ENCODE data around the gene PPCDC. TPM values are rescaled to one million over a fixed set of nuclear protein-coding genes. Genes with fewer than 3 reads are reported as not detected.

The PPCDC gene
- total and polyA plus RNA-seq, 5 experiments from 2014 or later = 12.0 to 16.7 (median 13.4) TPM

- no peak for ATAC-seq
- POLR2A ChIA-PET = interaction anchor here (2.4 kb wide), 1 partner anchor 180 kb away, joined by 5 read pairs; the partner anchor contains the start of gene C15orf39
- peak in 1 of 10 donors; percentile 16 for DNase-seq
- no peaks in the 10 kb centered on the region for H3K9me3 Mint-ChIP-seq
- H3K27me3 Mint-ChIP-seq = no peaks in the 10 kb centered on the region
- H3K4me3 Mint-ChIP-seq = peak overlapping the region in 2 of 10 donors; percentile 17 to 29
- peaks cover 10 to 27% (median 21%) of the 10 kb centered on the region in 4 donors for H3K4me1 Mint-ChIP-seq
- no peaks in the 10 kb centered on the region for H3K36me3 Mint-ChIP-seq
- no peak overlapping the region for H3K27ac Mint-ChIP-seq
Measured at GRCh38 chr15:75021341-75021740, 2.0 kb upstream of the PPCDC start.

DNA sequence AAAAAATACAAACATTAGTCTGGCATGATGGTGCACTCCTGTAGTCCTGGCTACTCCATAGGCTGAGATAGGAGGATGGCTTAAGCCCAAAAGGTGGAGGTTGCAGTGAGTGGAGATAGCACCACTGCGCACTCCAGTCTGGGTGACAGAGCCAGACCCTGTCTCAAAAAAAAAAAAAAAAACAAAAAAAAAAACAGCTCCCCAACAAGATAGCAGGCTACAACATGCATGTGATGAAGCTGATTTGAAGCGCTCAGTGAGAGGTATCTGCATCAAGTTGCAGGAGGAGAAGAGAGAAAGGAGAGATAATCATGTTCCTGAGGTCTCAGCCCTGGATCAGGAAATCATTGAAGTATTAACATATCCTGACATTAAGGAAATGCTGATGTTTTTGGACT, 608 bp upstream of the PPCDC start:
- POLR2A ChIA-PET = interaction anchor here (0.6 to 4.3 kb wide), 9 partner anchors 7 to 618 kb away, joined by 3 to 30 read pairs (median 4); partner anchors contain the start of genes C15orf39, IMP3 and RPP25
- no peak for ATAC-seq
- Mint-ChIP-seq H3K4me1 (peaks cover 10 to 27% (median 21%) of the 10 kb centered on the region in 4 donors), H3K36me3 (no peaks in the 10 kb centered on the region), H3K4me3 (peak overlapping the region; percentile 88 to 99 (median 98)), H3K9me3 (no peaks in the 10 kb centered on the region), H3K27ac (peak overlapping the region in 6 of 10 donors; percentile 59 to 97 (median 94)), H3K27me3 (no peaks in the 10 kb centered on the region)
- DNase-seq = no peak

DNA sequence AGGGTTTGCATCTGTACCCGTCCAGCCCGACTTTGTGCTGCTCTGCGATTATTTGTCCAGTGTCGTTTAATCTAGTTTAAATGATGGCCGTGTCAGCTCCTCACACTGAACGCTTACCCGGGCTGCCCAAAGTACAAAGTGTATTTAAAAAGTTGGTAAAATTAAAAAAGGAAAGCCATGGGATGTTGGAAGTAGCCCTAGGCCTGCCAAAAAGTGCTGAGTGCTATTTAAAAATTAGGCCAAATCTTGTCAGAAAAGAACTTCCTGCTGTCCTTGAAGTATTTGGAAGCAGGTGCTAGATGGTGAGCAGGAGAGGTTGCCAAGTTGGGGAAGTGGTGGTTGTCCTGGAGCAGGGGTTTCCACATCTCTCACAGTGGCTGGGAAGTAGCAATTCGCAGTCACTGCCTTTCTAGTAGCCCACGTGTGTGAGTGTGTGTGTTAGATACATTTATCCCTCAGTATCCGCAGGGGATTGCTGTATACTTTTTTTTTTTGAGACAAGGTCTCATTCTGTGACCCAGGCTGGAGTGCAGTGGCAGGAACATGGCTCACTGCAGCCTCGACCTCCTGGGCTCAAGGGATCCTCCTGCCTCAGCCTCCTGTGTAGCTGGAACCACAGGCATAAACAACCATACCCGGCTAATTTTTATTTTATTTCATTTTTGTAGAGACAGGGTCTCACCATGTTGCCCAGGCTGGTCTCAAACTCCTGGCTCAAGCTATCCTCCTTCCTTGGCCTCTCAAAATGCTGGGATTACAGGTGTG, 664 bp downstream of the PPCDC start:
- POLR2A ChIA-PET = interaction anchor here (0.6 to 4.3 kb wide), 9 partner anchors 9 to 616 kb away, joined by 3 to 30 read pairs (median 4); partner anchors contain the start of genes C15orf39, IMP3 and RPP25
- no peak for ATAC-seq

DNA sequence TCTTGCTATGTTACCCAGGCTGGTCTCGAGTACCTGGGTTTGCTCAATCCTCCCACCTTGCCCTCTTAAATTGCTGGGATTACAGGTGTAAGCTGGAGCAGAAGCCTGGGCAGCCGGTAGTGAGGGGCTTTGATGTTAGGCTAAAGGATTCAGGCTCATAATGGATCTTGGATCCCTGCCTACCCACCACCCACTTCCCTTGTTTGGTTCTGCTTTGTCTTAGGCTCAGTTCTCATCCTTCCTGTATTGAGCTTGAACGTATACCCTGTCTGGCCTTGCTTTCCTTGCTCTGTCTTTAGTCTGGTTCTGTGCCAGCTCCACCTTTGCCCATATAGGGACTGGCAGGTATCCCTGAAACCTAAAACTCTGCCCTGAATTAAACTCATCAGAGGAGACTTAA, 1.7 kb downstream of the PPCDC start:
- H3K36me3 Mint-ChIP-seq = peaks cover 0 to 5% (median 0%) of the 10 kb centered on the region in 3 donors
- H3K27ac Mint-ChIP-seq = peak overlapping the region in 9 of 10 donors; percentile 48 to 97 (median 93)
- peaks cover 14 to 35% (median 27%) of the 10 kb centered on the region in 4 donors for H3K4me1 Mint-ChIP-seq
- no peaks in the 10 kb centered on the region for H3K27me3 Mint-ChIP-seq
- ATAC-seq (no peak), DNase-seq (peak in 1 of 10 donors; percentile 31)
- POLR2A ChIA-PET = interaction anchor here (4.3 kb wide), 1 partner anchor 178 kb away, joined by 30 read pairs; the partner anchor contains the start of gene C15orf39
- peak overlapping the region; percentile 51 to 99 (median 96) for H3K4me3 Mint-ChIP-seq
- no peaks in the 10 kb centered on the region for H3K9me3 Mint-ChIP-seq

More for the DNA sequence above, 664 bp downstream of the PPCDC start:
- peaks cover 10 to 28% (median 22%) of the 10 kb centered on the region in 4 donors for H3K4me1 Mint-ChIP-seq
- H3K36me3 Mint-ChIP-seq = peaks cover 0 to under 1% (median 0%) of the 10 kb centered on the region in 3 donors
- H3K27ac Mint-ChIP-seq = peak overlapping the region; percentile 90 to 97 (median 94)
- H3K27me3 Mint-ChIP-seq = no peaks in the 10 kb centered on the region
- no peaks in the 10 kb centered on the region for H3K9me3 Mint-ChIP-seq
- H3K4me3 Mint-ChIP-seq = peak overlapping the region; percentile 88 to 99 (median 98)
- peak in 3 of 10 donors; percentile 13 to 28 (median 24) for DNase-seq

DNA sequence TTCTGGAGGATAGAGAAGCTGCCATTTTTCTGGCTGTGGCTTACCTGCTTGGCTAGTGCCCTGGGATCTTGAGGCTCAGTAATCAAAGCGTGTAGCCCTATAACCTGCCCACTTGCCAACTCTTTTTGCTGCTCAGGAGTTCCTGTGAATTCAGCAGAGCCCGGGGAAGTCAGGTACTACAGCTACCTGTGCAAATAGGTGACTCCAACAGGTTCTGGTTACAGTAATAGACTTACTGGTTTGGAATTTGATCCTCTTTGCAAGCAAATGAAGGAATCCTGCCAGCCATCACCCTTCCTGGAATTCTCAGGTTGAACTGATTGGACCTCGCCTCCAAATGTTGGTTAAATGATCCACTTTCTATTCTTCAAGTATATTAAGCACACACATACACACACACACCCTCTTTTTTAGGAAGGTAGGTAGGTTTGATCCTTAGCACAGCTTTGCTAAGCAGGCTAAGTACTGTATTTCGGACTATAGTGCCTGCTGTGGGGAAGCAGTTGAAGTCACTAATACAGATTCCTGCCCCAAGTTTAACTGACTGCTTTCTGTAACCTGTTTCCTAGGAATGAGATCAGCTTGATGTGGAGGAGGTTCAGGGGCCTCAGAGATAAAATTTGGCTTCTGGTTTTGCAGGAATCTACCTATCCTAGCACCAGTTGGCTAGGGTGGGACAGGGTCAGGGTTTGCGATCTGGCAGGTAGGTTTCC, 2.3 kb downstream of the PPCDC start:
- Mint-ChIP-seq H3K9me3 (no peaks in the 10 kb centered on the region), H3K4me3 (peak overlapping the region in 7 of 10 donors; percentile 0 to 99 (median 96)), H3K27me3 (no peaks in the 10 kb centered on the region), H3K27ac (peak overlapping the region in 7 of 10 donors; percentile 20 to 97 (median 85)), H3K4me1 (peaks cover 14 to 37% (median 27%) of the 10 kb centered on the region in 4 donors), H3K36me3 (peaks cover 0 to 5% (median 0%) of the 10 kb centered on the region in 3 donors)
- ATAC-seq (no peak), DNase-seq (peak in 1 of 10 donors; percentile 18)
- POLR2A ChIA-PET = interaction anchor here (4.3 kb wide), 1 partner anchor 177 kb away, joined by 30 read pairs; the partner anchor contains the start of gene C15orf39

DNA sequence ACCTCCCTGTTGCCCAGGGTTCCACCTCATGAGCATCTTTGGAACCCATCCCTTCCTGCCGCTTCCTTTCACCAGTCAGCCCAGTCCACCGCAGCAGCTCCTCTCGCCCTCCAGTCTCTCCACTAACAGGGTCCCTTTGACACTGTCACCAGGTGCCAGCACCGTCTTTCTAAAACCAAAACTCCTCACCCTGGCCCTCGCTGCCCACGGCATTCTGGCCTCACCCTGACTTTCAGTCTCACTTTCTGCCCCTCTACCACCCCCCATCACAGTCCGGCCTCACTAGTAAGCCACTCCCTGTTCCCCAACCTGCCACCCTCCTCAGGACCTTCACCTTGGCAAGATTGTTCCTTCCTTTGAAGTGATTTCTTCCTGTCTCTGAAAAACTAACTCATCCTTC, 4.2 kb downstream of the PPCDC start:
- no peak for ATAC-seq
- POLR2A ChIA-PET = no interaction called here
- no peaks in the 10 kb centered on the region for H3K27me3 Mint-ChIP-seq
- H3K27ac Mint-ChIP-seq = no peak overlapping the region
- no peak for DNase-seq
- no peaks in the 10 kb centered on the region for H3K9me3 Mint-ChIP-seq
- peak overlapping the region in 1 of 10 donors; percentile 38 for H3K4me3 Mint-ChIP-seq
- peaks cover 0 to 16% (median 0%) of the 10 kb centered on the region in 3 donors for H3K36me3 Mint-ChIP-seq
- peaks cover 14 to 46% (median 28%) of the 10 kb centered on the region in 4 donors for H3K4me1 Mint-ChIP-seq

DNA sequence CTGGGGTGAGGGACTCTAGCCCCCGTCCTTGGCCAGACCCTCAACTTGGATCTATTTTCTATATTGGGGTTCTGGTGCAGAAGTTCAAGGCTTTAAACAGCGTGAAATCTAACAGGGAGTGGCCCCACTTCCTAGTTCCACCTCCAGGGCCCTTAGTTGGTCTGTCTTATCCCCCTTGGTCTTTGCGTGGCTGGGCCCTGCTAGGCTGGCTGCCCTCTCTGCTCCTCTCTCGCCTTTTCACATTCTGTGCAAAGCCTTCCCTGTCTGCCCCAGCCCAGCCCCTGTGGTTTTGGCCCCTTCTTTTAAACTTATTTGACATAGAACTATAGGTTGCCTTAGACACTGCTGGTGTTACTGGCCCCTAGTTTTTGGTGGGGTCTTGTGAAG, 5.6 kb downstream of the PPCDC start:
- Mint-ChIP-seq H3K27ac (peak overlapping the region in 5 of 10 donors; percentile 68 to 83 (median 76)), H3K9me3 (no peaks in the 10 kb centered on the region), H3K27me3 (no peaks in the 10 kb centered on the region), H3K4me1 (peaks cover 11 to 43% (median 21%) of the 10 kb centered on the region in 4 donors), H3K4me3 (peak overlapping the region in 1 of 10 donors; percentile 16), H3K36me3 (peaks cover 0 to 19% (median 0%) of the 10 kb centered on the region in 3 donors)
- no peak for DNase-seq
- POLR2A ChIA-PET = interaction anchor here (1.0 to 2.4 kb wide), 2 partner anchors 173 to 175 kb away, joined by 4 to 15 read pairs; partner anchors contain the start of gene C15orf39
- no peak for ATAC-seq

DNA sequence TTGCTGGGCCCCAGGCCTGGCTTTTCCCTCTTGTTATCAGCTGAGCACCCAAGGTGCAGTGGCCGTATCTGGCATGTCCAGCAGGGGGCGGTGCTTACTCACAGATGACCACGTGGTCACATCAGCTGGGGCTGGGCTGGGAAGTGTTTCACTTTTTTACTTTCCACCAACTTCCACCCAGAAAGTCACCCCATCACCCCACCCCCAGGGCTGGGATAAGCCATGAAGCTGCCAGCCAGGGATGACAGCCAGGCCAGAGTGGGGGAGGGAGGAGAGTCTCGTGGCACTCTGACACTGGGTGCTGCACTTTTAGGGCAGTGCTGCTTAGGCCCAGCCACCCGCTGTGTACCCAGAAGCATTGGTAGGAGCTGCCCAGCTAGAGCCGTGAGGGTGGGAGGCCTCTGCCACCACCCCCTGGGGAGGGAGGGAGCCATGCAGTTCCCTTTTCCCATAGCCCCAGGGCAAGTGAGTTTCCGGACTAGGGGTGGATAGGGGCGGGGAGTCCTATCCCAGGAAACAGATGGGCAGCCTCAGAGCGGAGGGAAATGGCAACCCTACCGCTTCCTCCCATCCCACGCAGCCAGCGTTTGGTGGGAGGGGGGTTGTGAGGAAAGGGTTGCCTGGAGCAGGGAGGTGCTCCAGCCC, 6.1 kb downstream of the PPCDC start:
- POLR2A ChIA-PET = interaction anchor here (1.0 to 2.4 kb wide), 2 partner anchors 172 to 174 kb away, joined by 4 to 15 read pairs; partner anchors contain the start of gene C15orf39
- ATAC-seq (peak; percentile 90 to 96), DNase-seq (peak; percentile 69 to 93 (median 82))
- Mint-ChIP-seq H3K27ac (peak overlapping the region in 5 of 10 donors; percentile 68 to 83 (median 76)), H3K36me3 (peaks cover 0 to 19% (median 0%) of the 10 kb centered on the region in 3 donors), H3K4me3 (peak overlapping the region in 4 of 10 donors; percentile 16 to 56 (median 48)), H3K4me1 (peaks cover 10 to 42% (median 16%) of the 10 kb centered on the region in 4 donors), H3K27me3 (no peaks in the 10 kb centered on the region), H3K9me3 (no peaks in the 10 kb centered on the region)

DNA sequence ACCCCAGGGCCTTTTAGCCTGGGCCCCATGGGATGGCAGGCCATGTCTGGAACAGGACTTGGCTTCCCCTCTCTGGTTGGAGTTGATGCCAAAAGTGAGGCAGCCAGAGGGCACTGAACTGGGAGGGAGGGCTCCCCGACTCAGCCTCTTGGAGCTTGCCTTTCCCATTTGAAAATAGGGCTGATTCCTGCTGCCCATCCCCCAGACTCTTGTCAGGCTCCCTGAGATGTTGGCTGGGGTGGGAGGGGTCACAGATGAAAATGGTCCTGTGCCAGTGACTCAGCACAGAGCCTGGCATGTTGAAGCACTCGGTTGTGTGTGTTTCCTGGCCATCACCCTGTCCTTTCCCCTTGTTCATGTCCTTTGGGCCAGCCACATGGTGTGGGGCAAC, 6.6 kb downstream of the PPCDC start:
- peaks cover 9 to 38% (median 11%) of the 10 kb centered on the region in 4 donors for H3K4me1 Mint-ChIP-seq
- no peaks in the 10 kb centered on the region for H3K9me3 Mint-ChIP-seq
- DNase-seq (no peak), ATAC-seq (no peak)
- H3K4me3 Mint-ChIP-seq = no peak overlapping the region
- peaks cover 0 to 19% (median 0%) of the 10 kb centered on the region in 3 donors for H3K36me3 Mint-ChIP-seq
- POLR2A ChIA-PET = interaction anchor here (2.4 kb wide), 1 partner anchor 174 kb away, joined by 15 read pairs; no protein-coding TSS in a partner anchor
- H3K27ac Mint-ChIP-seq = no peak overlapping the region
- H3K27me3 Mint-ChIP-seq = no peaks in the 10 kb centered on the region

DNA sequence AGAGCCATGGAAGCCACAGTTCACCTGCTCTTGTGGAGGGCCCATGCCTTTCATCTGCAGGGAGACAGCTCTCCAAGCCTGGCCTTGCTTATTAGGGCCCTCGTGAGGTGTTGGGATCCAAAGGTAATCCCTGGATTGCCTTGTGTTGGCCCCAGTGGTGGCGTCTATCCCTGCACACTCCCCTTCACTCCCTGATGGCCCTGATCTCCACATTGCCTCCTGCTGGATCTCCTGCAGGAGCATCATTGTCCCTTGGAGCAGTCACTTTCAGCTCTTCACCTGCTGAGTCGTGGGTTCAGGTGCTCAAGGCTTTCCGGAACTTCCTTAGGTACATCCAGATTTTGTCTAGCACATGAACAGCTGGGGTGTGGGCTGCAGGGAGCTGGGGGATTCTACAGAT, 7.0 kb downstream of the PPCDC start:
- Mint-ChIP-seq H3K27me3 (no peaks in the 10 kb centered on the region), H3K9me3 (no peaks in the 10 kb centered on the region), H3K4me1 (peaks cover 7 to 34% (median 8%) of the 10 kb centered on the region in 4 donors), H3K36me3 (peaks cover 0 to 19% (median 0%) of the 10 kb centered on the region in 3 donors), H3K4me3 (no peak overlapping the region), H3K27ac (peak overlapping the region in 2 of 10 donors; percentile 46 to 53)
- no peak for DNase-seq
- no peak for ATAC-seq
- POLR2A ChIA-PET = interaction anchor here (2.4 kb wide), 1 partner anchor 173 kb away, joined by 15 read pairs; no protein-coding TSS in a partner anchor

GRCh38 chr15:75031848-75032247, 8.5 kb downstream of the PPCDC start:
- no peaks in the 10 kb centered on the region for H3K9me3 Mint-ChIP-seq
- ATAC-seq = no peak
- peaks cover 0 to 26% (median 4%) of the 10 kb centered on the region in 3 donors for H3K36me3 Mint-ChIP-seq
- no peak for DNase-seq
- no peak overlapping the region for H3K27ac Mint-ChIP-seq
- peaks cover 7 to 40% (median 12%) of the 10 kb centered on the region in 4 donors for H3K4me1 Mint-ChIP-seq
- H3K4me3 Mint-ChIP-seq = peak overlapping the region in 1 of 10 donors; percentile 13
- POLR2A ChIA-PET = no interaction called here
- no peaks in the 10 kb centered on the region for H3K27me3 Mint-ChIP-seq

Data from naive thymus-derived CD8-positive, alpha-beta T cell (primary cell).